ENCODE data around the gene ZNHIT3.
"Not testable (repeated sequence)": the region's sequence is repeated elsewhere in the genome, so short reads cannot be mapped to it uniquely, and the experiment has no call there.

- TF ChIP-seq, protein P1, sequence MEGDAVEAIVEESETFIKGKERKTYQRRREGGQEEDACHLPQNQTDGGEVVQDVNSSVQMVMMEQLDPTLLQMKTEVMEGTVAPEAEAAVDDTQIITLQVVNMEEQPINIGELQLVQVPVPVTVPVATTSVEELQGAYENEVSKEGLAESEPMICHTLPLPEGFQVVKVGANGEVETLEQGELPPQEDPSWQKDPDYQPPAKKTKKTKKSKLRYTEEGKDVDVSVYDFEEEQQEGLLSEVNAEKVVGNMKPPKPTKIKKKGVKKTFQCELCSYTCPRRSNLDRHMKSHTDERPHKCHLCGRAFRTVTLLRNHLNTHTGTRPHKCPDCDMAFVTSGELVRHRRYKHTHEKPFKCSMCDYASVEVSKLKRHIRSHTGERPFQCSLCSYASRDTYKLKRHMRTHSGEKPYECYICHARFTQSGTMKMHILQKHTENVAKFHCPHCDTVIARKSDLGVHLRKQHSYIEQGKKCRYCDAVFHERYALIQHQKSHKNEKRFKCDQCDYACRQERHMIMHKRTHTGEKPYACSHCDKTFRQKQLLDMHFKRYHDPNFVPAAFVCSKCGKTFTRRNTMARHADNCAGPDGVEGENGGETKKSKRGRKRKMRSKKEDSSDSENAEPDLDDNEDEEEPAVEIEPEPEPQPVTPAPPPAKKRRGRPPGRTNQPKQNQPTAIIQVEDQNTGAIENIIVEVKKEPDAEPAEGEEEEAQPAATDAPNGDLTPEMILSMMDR (IDR thresholded peaks at IDR 0.05): not testable (repeated sequence)
- not testable (repeated sequence) for TF ChIP-seq EP300 (IDR thresholded peaks at IDR 0.05)
Observed at GRCh38 chr17:36452888-36453287, 33.6 kb upstream of the ZNHIT3 start.

Data from tibial nerve (tissue), 4 donors.